HG03280 (cell line): ENCODE results near the gene TRPM1.
"Not testable (repeated sequence)": the region's sequence is repeated elsewhere in the genome, so short reads cannot be mapped to it uniquely, and the experiment has no call there.

Source experiments
- ATAC-seq: cut with Tn5 transposase; IDR thresholded peaks from one replicate; pipeline ENCODE4 v1.9.1; 2021; ENCODE audit warnings: mild to moderate bottlenecking, moderate library complexity; ENCODE audit not compliant: unreplicated experiment

Gene TRPM1

DNA sequence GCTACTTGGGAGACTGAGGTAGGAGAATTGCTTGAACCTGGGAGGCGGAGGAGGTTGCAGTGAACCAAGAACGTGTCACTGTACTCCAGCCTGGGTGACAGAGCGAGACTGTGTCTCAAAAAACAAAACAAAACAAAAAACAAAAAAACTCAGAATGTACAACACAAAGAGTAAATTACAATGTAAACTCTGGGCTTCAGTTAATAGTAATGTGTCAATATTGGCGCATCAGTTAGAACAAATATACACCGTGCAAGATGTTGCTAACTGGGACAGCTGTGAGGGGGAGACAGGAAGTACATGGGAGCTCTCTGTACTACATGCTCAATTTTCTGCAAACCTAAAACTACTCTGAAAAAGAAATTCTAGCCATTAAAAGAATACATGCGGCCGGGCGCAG, 23.5 kb upstream of the TRPM1 start:
- no peak for ATAC-seq

DNA sequence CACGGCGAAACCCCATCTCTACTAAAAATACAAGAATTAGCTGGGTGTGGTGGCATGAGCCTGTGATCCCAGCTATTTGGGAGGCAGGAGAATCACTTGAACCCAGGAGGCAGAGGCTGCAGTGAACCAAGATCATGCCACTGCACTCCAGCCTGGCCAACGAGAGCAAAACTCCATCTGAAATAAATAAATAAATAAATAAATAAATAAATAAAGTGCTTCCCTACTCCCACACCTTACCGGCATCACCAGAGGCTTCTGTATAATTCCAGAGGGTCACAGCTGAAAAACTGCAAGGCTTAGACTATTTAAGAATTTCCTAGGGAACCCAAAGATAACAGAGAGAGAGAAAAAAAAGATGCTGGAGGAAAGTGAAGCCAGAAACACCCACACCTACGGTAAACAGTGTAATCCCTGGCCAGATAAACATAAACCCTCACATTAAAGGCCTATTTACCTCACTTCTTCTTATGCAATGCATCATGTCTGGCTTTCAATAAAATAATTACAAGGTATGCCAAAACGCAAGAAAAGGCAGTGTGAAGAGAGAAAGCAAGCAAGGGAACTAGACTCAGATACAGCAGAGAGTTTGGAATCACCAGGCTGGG, 15.0 kb upstream of the TRPM1 start:
- no peak for ATAC-seq

DNA sequence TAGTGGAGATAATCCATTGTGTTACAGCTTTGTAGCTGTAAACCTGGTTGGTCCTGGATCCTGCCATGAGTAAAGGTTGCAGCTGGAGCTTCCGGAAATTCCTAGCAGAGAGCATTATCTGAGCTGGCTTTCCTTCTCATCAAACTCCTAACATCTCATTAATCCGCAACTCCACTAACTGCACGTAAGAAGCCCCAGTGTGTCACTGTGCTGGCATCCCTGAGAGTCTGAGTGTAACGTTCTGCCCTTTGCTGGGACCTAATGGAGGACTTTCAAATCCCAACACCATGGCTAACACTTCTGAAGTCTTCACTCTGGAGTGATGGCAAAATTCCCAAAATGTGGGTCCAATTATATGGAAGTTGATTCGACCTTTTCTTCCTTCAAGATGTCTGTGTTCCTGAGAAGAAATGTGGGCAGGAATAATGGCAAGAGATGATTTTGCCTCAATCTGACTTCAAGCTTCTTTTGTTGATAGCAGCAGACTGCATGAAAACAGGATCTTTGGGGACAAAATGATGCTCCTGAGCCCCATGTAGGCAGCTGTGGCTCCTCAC, 9.6 kb upstream of the TRPM1 start:
- ATAC-seq = no peak

DNA sequence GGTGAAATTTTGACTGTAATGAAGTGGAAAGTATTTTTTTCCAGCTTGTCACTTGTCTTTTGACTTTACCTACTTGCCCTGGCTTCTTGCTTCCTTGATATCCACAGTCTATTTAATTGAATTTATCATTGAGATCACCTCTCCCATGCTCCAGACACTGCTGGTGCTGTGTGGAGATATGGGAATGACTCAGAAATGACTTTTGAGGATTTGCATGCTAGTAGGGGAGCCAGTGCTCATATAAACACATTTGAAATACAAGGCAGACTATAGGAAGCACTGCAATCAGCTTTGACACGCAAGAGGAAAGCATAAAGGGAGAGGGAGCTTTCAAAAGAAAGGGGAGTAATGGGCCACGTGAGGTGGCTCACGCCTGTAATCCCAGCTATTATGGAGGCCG, 7.3 kb upstream of the TRPM1 start:
- no peak for ATAC-seq

DNA sequence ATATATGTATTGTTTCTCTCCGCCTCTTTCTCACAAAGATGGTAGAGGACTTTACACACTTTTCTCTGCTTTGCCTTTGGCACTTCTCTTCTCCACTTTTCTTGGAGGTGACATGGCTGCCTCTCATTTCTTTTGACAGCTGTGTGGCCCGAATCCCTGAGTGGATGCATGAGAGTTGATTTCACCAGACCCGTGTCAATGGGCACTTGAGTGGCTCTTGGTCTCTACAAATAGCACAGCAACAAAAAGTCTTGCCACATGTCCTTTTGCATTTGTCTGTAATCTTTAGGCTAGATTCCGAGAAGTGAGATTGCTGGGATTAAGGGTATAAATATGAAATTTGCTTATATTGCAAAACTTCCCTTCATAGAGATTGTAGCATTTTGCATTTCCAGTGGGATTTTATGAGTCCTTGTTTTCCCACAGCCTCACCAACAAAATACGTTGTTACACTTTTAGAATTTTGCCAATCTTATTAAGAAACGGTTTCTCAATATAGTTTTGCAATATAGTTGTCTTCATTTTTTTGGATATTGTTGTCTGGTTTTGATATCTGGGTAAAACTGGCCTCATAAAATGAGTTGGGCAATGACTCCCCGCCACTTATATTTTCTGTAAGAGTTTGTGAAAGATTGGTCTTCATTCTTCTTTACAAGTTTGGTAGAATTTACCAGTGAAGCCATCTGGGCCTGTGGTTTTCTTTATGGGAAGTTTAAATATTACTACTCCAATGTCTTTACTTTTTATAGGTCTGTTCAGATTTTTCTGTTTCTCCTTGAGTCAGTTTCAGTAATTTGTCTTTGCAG, 5.2 kb upstream of the TRPM1 start:
- no peak for ATAC-seq

DNA sequence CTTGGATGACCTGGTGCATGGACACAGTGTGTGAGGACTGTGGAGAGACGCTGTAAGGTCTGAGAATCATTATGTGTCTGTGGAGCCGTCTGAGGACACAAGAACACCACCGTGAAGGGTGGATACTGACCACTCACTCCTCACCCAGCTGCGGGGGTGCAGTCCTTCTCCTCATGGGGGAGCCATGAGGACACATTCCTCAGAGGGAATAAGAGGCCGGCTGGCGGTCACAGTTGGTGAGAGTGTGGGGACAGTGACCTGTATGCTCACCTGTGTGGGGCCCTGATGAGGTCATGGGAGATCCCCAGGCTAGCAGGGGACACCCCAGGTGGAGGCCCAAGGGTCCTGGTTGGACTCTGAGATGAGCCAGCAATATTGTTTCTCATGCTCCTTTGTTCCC, 2.5 kb upstream of the TRPM1 start:
- no peak for ATAC-seq

DNA sequence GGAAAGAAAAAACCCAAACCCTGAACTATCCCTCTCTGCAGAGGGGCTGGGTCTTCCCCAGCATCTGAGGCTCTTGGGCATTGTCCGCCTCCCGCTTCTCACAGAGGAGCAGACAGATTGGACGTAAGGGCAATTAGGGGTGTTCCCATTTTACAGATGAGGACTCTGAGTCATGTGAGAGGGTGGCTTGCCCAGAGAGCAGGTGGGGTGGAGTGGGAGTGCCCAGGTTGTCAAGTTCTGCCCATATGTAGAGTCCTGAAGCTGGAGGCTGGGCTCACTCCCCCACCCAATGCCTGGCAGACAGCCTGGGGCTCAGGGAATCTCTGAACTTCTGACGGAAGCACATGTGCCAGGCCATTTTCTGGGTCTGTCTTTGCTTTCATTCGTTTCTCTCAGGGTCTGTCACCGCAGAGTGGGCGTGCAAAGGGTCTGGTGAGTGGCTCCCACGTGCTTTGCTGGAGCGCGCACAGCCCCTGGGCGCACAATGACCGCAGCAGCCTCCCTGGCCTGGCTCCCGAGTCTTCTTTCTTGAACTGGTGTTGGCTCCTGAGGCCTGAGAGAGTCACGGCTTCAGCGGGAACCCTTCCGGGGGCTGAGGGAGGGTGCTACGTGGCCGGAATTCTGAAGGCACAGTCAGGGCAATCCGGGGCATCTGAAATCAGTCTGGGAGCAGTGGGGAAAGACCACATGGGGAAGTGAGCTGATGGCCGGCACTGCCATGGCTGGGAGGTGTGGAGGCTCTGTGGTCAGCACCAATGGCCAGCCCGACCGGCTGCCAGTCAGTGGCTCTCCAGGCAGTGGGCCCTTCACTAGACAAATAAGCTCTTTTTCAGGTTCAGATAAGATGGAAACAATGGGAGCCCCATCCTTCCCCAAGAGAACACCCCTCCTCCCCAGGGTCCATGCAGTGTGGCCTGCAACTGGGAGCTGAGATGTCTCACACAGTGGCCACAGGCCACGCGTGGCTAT, 1.1 kb upstream of the TRPM1 start:
- ATAC-seq = no peak

DNA sequence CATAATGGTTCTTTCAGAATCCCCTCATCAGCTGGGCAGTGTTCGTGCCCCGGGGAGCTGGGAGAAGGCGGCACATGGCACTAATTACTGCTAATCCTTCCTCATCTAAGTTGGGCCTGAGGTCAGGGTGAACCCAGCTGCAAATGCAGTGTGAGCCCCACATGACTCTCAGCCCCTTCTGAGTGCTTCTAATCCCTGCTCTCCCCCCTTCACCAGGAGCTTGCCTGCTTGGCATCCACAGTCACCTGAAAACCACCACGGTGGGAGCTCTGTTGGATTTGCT, 455 bp upstream of the TRPM1 start:
- no peak for ATAC-seq

DNA sequence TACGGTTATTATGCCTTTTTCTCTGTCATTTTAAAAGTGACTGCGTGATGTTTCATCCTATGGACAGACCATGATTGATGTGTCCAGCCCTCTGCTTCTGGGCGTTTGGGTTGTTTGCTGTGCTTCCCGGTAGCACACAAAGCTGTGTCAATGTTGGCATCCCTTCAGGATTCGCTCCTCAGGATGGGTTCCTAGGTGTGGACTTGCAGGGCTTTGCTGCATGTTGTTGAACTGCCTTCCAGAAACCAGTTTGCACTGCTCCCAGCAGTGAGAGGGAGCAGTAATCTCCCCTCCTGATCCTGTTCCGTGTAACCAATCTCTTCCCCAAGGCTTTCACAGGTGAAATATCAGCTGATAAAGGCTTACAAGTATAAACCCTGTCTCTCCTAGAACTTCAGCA, 787 bp downstream of the TRPM1 start:
- ATAC-seq = no peak

DNA sequence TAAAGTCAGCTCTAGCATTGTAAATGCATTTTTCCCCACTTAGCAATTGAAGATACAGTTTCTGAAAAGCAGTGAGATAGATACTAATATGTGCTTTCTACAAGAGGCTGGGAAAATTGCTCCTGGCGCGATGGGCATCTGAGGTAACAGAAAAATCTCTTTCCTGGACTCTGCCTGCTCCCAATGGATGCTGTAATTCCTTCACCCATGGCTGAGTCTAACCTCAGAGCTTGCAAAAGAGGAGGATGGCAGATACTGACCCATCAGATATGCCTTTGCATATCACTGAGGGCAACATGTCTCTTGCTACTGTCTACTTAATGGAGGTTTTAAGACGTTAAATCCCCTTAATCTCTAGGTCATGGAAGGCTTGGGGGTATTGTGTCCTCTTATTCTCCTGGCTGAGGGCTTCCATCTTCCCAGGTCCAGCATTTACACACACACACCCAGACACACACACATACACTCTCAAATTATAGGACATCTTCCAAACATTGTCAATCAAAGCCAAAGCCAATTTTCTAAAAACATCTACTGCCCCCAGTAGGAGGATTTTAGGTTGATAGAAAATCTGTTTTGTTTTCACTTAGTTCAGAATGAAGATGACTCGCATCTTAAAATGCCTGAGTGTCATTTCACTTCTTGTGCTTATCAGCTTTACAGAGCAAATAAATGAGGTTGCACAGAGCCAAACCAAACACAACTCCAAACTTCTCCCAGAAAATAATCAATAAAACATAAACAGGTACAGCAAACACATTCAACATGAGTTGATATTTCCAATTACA, 2.4 kb downstream of the TRPM1 start:
- ATAC-seq = no peak

DNA sequence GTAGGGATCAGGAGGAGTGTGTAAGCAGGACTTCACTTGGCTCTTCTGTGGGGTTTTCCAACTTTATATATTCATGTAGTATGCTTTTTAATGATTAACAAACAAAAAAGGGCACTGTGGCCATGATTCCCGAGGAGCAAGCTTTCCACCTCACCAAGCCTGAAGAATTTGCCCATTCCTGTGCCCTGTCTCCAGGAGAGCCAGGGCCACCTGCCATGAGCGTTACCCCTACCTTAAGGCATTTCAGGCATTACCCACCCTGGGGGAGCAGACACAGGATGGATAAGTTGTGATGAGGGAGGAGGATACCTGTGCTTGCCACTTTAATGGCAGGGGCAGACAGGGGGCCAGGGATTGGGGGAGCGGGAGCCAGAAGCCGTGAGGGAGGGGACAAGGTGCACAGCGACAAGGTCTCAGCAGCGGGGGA, 3.0 kb downstream of the TRPM1 start:
- ATAC-seq = no peak

DNA sequence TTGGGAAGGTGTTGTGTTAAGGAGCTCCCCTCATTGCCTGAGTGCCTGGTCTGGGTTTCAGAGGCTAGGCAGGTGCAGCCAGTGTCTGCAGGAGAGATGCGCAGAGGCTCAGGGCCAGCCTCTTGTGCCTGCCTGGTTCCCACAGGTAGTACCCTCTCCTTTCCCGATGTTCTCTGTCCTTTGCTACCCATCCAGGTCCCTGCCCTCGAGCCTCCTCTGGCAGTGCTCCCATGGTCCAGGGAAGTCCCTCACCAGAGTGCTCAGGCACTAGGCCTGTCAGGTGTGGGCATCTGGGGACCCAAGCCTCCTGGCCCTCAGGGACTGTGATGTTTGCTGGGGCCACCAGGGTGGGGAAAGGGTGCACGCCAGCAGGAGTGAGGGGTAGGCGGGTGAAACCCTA, 5.0 kb downstream of the TRPM1 start:
- no peak for ATAC-seq

DNA sequence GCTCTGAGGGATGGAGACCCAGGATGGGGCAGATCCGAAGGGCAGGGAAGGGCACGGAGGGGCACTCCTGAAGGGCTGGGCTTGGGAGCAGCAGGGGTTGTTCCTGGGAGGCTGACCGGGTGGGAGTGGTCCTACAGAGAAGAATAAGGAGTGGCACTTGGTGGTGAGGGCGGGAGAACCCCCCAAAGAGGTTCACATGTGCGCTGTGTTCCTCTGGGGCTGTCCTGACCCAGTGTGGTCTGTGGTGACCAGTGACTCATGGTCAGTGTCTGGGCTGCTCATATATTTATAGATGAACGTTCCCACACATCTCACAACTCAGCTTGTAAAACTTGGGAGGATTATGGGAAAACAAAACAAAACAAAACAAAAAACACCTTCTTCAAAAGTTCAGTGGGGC, 10.0 kb downstream of the TRPM1 start:
- no peak for ATAC-seq

DNA sequence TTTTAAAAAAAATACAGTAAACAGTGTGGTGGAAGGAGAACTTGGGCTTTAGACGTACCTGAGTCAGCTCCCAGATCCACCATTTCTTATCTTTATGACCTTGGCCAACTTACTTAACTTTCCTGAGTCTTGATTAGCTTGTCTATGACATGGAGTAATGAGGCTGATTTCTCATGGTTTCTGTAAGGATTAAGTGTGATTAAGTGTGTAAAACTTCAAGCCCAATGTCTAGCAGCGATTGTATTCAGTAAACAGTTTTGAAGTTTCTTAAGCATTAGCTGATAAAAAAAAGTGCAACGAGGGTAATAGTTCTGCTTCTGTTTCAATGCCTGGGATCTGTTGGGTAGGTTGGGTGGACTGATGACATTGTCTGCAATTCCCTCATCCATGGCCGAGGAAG, 10.8 kb downstream of the TRPM1 start:
- no peak for ATAC-seq

DNA sequence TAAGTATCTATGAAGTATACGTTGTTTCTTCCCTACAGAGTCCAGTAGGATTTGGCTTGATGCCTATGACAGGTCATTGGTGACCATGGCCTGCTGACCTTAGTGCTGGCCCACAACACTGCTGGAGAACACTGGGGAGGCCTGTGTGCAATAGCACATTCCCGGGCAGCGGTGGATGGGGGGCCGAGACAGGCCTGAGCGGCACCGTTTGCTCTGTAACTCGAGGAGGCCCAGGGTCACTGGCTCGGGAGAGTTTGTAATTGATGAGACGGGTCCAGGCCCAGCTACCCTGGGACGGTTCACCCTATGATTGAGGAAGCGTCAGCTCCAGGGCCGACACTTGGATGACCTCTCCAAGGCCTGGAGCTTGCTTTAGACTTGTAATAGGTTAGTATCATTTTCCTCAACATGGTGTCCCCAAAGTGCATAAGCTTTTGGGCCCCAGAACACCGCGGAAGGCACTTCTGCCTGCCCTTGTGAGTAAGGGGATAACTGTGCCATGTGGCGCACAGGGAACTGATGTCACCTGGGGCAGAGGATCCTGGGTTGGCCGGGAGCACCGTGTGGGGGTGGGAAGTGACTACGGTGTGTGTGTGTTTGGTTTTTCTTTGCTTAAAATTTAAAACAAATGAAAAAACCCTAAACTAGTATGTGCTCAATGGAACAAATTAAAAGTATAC, 12.0 kb downstream of the TRPM1 start:
- no peak for ATAC-seq

DNA sequence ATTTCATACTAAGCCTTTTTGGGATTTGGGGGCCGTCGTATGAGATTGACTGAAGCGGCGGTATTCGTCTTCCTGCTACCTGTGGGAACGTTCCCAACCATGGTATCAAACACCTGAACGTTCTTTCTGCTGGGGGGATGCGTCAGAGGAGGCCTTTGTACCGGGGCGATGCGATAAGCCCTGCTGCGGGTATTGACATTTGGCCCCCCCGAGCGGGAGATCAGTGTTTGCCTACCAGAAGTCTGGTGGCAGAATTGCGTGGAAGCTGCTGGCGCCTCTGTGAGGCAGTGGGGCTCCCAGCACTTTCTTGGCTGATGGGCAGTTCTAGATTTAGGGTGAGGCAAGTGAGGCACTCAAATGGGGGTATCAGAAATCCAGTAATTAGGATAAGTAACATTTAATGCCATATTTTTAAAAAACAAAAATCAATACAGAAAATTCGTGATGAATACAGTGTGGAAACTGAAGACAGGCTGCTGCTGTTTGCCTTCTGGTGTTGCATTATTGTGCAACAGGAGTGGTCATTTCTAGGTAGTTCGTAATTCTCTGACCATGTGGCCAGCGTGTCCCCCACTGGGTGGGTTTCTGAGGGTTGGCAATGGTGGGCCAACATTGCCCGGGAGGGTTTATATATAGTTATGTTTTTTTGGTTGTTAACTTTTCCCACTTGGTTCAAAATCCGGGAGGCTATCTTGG, 12.7 kb downstream of the TRPM1 start:
- no peak for ATAC-seq

DNA sequence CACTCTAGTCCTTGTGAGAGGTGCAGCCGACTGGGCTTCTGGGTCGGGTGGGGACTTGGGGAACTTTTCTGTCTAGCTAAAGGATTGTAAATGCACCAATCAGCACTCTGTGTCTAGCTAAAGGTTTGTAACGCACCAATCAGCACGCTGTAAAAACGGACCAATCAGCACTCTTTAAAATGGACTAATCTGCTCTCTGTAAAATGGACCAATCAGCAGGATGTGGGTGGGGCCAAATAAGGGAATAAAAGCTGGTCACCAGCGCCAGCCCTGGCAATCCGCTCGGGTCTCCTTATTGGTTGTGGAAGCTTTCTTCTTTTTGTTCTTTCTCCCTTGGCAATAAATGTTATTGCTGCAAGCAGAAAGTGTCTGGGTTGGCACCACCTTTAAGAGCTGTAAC, 13.5 kb downstream of the TRPM1 start:
- ATAC-seq = not testable (repeated sequence)

DNA sequence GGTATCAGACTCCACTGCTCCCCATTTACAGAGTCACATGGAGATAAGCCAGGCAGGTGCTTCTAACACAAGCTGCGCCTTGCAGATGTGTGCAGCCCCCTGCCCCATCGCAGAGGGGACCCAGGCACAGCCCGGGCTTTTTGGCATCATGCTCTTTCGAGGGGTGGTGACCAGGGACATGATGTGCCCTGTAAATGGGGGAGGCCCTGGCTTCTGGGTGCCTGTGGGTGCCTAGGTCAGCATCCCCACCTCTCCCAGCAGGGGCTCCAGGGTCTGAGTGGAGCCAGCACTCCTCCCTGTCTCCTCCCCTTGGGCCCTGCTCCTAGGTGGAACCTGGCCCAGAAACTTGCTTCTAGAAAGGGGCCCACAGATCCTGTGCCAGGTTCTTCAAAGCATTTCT, 15.2 kb downstream of the TRPM1 start:
- no peak for ATAC-seq

DNA sequence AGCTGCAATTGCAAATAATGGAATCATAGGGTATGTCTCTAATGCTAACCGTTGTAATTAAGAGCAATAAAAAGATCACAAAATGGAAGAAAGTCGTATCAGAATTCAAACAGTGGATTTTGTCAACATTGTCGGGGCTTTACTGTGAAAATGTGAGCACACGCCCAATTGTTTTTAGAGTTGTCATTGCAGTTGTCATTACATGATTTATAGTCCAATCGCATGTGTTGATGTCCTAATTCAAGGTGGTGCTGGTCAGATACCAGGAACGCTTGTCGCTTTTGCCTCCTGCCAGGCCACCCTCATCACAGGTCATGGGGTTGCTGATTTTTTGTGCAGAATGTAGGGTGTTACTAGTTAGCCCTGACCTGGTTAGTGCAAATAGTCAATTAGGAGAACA, 16.2 kb downstream of the TRPM1 start:
- no peak for ATAC-seq

DNA sequence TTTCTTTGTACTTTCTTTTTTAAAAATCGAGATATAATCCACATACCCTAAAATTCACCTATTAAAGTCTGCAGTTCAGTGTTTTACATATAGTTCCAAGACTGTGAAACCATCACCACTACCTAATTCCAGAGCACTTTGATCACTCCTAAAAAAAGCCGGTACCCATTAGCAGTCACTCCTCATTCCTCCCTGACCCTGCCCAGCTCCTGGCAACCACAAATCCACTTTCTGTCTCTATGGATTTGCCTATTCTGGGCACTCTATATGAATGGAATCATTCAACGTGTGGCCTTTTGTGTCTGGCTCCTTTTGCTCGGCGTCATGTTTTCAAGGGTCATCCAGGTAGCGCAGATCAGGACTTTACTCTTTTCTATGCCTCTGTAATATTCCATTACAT, 17.3 kb downstream of the TRPM1 start:
- no peak for ATAC-seq
